Endothelial cell (in vitro differentiated cells): ENCODE data around the gene MED10. TPM values are rescaled to one million over a fixed set of nuclear protein-coding genes. Genes with fewer than 3 reads are reported as not detected.

ENCODE experiments used
- DNase-seq: peaks from one replicate; pipeline ENCODE4 v3.0.0; 2021; ENCODE audit warnings: low spot score
- H3K27ac Mint-ChIP-seq: one replicate; pipeline ENCODE4 v1.8.0; 2021; ENCODE audit warnings: mixed read lengths, inconsistent platforms; ENCODE audit not compliant: unreplicated experiment
- H3K27me3 Mint-ChIP-seq: one replicate; pipeline ENCODE4 v1.8.0; 2021; ENCODE audit warnings: mild to moderate bottlenecking, moderate library complexity, mixed read lengths, inconsistent platforms; ENCODE audit not compliant: unreplicated experiment
- H3K36me3 Mint-ChIP-seq: one replicate; pipeline ENCODE4 v1.8.0; 2021; ENCODE audit warnings: mild to moderate bottlenecking, low read depth, mixed read lengths, inconsistent platforms; ENCODE audit not compliant: unreplicated experiment
- H3K4me1 Mint-ChIP-seq: one replicate; pipeline ENCODE4 v1.8.0; 2021; ENCODE audit warnings: mild to moderate bottlenecking, mixed read lengths, inconsistent platforms; ENCODE audit not compliant: unreplicated experiment
- H3K4me3 Mint-ChIP-seq: one replicate; pipeline ENCODE4 v1.8.0; 2021; ENCODE audit warnings: mild to moderate bottlenecking, mixed read lengths, inconsistent platforms; ENCODE audit not compliant: unreplicated experiment
- H3K9me3 Mint-ChIP-seq: one replicate; pipeline ENCODE4 v1.8.0; 2021; ENCODE audit warnings: mixed read lengths, inconsistent platforms; ENCODE audit not compliant: unreplicated experiment
- CTCF ChIP-seq: fragments of 200-600 bp; sonication (generic); IDR thresholded peaks from one replicate; pipeline ENCODE4 v1.5.0; 2021; ENCODE audit warnings: antibody characterized with exemption; ENCODE audit not compliant: unreplicated experiment
- total RNA-seq: library from RNA; stranded (reverse); fragmentation: NEBNext Ultra II Directional; extraction: Animal tissue kit (Norgen Biotek cat#: 25700); gene quantifications from one replicate; pipeline ENCODE4 v1.2.1, GENCODE V29; 2021; ENCODE audit not compliant: unreplicated experiment

Gene MED10
- total RNA-seq, 1 donor from 2014 or later = 53.0 TPM

GRCh38 chr5:6411141-6411540 lies 32.8 kb upstream of the MED10 start:
- H3K4me1 Mint-ChIP-seq = no peaks in the 10 kb centered on the region
- peaks cover 7% of the 10 kb centered on the region for H3K27me3 Mint-ChIP-seq
- no peak overlapping the region for H3K4me3 Mint-ChIP-seq
- TF ChIP-seq CTCF = no peak
- H3K36me3 Mint-ChIP-seq = no peaks in the 10 kb centered on the region
- H3K9me3 Mint-ChIP-seq = peaks cover 4% of the 10 kb centered on the region
- no peak for DNase-seq
- H3K27ac Mint-ChIP-seq = no peak overlapping the region

DNA sequence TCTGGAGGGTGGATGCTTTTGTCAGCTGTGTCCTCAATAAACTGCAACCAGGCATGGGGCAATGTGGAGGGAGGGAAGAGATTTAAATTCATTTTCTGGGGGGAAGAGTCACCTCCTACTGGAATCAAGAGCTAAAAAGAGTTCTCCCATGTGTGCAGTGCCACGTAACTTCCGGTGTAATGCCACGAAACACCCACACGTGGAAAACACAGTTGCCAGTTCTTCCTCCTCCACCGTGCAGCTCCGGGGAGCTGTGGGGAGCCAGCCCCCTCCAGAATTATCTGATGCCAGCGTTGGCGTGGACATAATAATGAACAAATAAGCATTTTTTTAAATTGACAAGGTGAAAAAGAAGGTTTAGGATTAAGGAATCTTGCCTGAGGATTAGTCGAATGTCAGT lies 32.1 kb upstream of the MED10 start:
- H3K36me3 Mint-ChIP-seq = no peaks in the 10 kb centered on the region

DNA sequence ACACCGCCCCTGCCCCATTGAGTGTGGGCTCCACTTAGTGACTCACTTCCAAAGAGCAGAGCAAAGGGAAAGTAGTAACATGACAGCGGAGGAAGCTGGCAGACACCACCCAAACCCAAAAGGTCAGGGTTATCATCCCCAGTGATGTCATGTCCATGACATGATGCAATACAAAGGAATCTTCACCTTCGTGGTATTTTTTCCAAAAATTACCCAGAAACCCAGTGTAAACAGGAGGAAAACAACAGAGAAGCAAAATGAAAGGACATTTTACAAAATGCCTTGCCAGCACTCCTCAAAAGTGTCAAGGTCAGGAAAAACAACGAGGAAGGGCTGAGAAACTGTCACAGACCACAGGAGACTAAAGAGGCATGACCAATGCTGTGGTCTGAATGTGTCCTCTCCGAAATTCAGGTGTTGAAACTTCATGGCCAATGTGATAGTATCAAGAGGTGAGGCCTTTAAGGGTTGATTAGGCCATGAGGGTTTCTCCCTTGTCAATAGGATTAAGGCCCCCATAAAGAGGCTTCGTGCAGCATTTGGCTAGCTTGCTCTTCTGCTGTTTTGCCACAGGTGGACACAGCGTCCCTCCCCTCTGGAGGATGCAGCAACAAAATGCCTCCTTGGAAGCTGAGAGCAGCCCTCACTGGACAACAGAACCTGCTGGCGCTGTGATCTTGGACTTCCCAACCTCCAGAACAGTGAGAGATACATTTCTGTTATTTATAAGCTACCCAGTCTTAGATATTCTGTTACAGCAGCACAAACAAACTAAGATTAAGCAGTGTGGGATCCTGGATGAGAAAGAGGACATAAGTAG lies 30.5 kb upstream of the MED10 start:
- H3K27me3 Mint-ChIP-seq = peaks cover 2% of the 10 kb centered on the region
- no peak overlapping the region for H3K27ac Mint-ChIP-seq

More for the DNA sequence above, 32.1 kb upstream of the MED10 start:
- DNase-seq = no peak
- TF ChIP-seq CTCF = no peak
- H3K27ac Mint-ChIP-seq = no peak overlapping the region
- H3K9me3 Mint-ChIP-seq = peaks cover 4% of the 10 kb centered on the region
- no peaks in the 10 kb centered on the region for H3K4me1 Mint-ChIP-seq
- H3K27me3 Mint-ChIP-seq = peaks cover 4% of the 10 kb centered on the region
- no peak overlapping the region for H3K4me3 Mint-ChIP-seq

GRCh38 chr5:6408260-6408596 lies 29.9 kb upstream of the MED10 start:
- no peaks in the 10 kb centered on the region for H3K4me1 Mint-ChIP-seq
- H3K27me3 Mint-ChIP-seq = peaks cover 2% of the 10 kb centered on the region
- no peak for DNase-seq
- peaks cover 4% of the 10 kb centered on the region for H3K9me3 Mint-ChIP-seq
- no peaks in the 10 kb centered on the region for H3K36me3 Mint-ChIP-seq
- no peak overlapping the region for H3K27ac Mint-ChIP-seq
- no peak overlapping the region for H3K4me3 Mint-ChIP-seq
- no peak for TF ChIP-seq CTCF

More for the DNA sequence above, 30.5 kb upstream of the MED10 start:
- peaks cover 4% of the 10 kb centered on the region for H3K9me3 Mint-ChIP-seq
- no peaks in the 10 kb centered on the region for H3K36me3 Mint-ChIP-seq
- no peak for TF ChIP-seq CTCF
- no peak overlapping the region for H3K4me3 Mint-ChIP-seq
- H3K4me1 Mint-ChIP-seq = no peaks in the 10 kb centered on the region
- DNase-seq = no peak

GRCh38 chr5:6407558-6408259 lies 29.4 kb upstream of the MED10 start:
- no peak for TF ChIP-seq CTCF
- peaks cover 5% of the 10 kb centered on the region for H3K4me1 Mint-ChIP-seq

More at GRCh38 chr5:6407558-6408259, 29.4 kb upstream of the MED10 start:
- no peak overlapping the region for H3K4me3 Mint-ChIP-seq
- DNase-seq = no peak
- no peaks in the 10 kb centered on the region for H3K36me3 Mint-ChIP-seq
- no peak overlapping the region for H3K27ac Mint-ChIP-seq
- peaks cover 4% of the 10 kb centered on the region for H3K9me3 Mint-ChIP-seq
- peaks cover 2% of the 10 kb centered on the region for H3K27me3 Mint-ChIP-seq
